Lower leg skin (tissue), 3 donors: ENCODE data around the gene FAM78A.

Source experiments
- POLR2A ChIP-seq, 2 donors: fragments of 450-650 bp; IDR thresholded peaks; one replicate each; pipeline ENCODE4 v1.6.1; 2016 to 2017; ENCODE audit warnings: antibody characterized with exemption in 2 of 2, mild to moderate bottlenecking in 1 of 2, moderate library complexity in 1 of 2
- TF ChIP-seq, protein P1 (sequence below), 3 donors: fragments of 450-650 bp; IDR thresholded peaks; one replicate each; pipeline ENCODE4 v1.5.1; 2016; ENCODE audit warnings: antibody characterized with exemption in 3 of 3, mild to moderate bottlenecking in 3 of 3, moderate library complexity in 2 of 3

DNA sequence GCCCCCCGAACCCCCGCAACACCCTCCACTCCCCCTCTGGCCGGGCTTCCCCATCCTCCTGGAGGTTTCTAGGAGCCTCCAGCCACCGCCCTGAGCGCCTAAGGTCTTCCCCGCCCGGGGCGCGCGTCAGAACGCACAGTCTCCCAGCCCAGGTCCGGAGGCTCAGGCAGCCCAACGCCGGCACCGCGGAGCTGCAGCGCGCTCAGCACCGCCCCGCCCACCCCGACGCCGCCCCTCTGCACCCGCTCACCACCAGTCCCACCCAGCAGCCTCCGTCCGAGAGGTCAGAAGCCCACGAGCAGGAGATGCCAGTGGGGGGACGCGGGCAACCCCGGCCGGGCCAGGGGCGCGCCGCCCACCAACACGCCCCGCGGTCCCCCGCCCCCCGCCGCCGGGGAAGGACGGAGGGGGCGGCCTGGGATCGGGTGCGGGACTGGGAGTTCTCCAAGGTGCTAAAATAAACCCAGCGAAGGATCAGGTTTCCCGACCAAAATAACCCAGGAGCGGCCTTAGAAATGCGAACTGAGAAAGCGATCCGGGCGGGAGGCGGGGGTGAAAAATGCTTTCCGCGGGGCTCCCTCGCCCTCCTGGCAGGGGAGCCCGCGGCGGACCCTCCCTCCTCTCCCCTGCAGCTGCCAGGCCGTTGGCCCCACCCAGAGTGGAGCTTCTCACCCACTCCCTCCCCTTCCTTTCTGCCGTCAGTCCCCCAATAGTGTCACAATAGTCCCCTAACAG, 6.5 kb upstream of the FAM78A start:
- TF ChIP-seq, protein P1, sequence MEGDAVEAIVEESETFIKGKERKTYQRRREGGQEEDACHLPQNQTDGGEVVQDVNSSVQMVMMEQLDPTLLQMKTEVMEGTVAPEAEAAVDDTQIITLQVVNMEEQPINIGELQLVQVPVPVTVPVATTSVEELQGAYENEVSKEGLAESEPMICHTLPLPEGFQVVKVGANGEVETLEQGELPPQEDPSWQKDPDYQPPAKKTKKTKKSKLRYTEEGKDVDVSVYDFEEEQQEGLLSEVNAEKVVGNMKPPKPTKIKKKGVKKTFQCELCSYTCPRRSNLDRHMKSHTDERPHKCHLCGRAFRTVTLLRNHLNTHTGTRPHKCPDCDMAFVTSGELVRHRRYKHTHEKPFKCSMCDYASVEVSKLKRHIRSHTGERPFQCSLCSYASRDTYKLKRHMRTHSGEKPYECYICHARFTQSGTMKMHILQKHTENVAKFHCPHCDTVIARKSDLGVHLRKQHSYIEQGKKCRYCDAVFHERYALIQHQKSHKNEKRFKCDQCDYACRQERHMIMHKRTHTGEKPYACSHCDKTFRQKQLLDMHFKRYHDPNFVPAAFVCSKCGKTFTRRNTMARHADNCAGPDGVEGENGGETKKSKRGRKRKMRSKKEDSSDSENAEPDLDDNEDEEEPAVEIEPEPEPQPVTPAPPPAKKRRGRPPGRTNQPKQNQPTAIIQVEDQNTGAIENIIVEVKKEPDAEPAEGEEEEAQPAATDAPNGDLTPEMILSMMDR (IDR thresholded peaks at IDR 0.05) = no peak
- TF ChIP-seq POLR2A (IDR thresholded peaks at IDR 0.05) = no peak
